Cardiac fibroblast (primary cell): ENCODE data around the gene C19orf67.
A peak's percentile ranks its signal among the peaks of the same experiment; 100 is the strongest.

Experiments
- DNase-seq, 2 donors: peaks; one replicate each; pipeline versions ENCODE4 v3.0.0 to v3.0.0-alpha.2; 2010; ENCODE audit warnings: low read depth in 2 of 2
- H3K4me3 ChIP-seq, 2 donors: replicated peaks in 1 of 2; 1 replicate in 1 of 2; 2 replicates in 1 of 2; pipeline ENCODE4 v1.5.1; 2011; ENCODE audit warnings: low read depth in 2 of 2, low read length in 2 of 2, mild to moderate bottlenecking in 2 of 2, moderate library complexity in 1 of 2
- TF ChIP-seq, protein P1 (sequence below): IDR thresholded peaks from one replicate; pipeline ENCODE4 v1.5.1; 2011; ENCODE audit warnings: low read depth, mild to moderate bottlenecking, low read length, inconsistent platforms

Gene C19orf67

GRCh38 chr19:14093117-14093823 lies 7.7 kb upstream of the C19orf67 start:
- DNase-seq, result no peak
- TF ChIP-seq, protein P1, sequence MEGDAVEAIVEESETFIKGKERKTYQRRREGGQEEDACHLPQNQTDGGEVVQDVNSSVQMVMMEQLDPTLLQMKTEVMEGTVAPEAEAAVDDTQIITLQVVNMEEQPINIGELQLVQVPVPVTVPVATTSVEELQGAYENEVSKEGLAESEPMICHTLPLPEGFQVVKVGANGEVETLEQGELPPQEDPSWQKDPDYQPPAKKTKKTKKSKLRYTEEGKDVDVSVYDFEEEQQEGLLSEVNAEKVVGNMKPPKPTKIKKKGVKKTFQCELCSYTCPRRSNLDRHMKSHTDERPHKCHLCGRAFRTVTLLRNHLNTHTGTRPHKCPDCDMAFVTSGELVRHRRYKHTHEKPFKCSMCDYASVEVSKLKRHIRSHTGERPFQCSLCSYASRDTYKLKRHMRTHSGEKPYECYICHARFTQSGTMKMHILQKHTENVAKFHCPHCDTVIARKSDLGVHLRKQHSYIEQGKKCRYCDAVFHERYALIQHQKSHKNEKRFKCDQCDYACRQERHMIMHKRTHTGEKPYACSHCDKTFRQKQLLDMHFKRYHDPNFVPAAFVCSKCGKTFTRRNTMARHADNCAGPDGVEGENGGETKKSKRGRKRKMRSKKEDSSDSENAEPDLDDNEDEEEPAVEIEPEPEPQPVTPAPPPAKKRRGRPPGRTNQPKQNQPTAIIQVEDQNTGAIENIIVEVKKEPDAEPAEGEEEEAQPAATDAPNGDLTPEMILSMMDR, result no peak
- no peak overlapping the region for H3K4me3 ChIP-seq

DNA sequence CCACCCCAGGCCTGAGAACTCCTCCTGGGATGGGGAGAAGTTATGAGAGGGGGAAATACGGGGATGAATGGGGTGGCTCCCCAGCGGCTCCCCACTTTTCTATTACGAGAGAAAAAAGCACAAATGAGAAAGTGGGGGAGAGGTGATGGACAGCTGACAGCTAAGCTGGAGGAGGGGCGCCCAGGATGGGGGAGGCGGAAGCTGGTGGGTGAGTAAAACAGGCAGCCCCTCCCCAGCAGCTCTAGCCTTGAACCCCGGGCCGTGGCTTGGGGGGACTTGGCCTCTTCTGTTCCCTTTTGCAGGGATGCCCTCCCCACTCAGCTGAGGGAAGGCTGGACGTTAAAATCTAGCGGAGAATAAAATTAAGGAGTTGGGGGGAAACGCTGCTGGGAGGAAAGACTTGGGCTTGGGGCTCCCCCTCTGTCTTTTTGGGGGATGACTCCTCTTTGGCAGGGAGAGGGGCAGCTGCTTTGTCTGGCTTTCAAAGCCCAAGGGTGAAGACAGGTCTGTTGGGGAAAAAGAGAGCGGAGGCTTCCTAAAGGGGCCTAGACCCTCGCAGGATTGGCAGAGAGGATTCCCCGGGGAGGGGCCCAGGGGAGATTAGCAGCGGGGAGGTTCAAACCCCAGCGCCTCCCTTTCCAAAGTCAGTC lies 6.4 kb upstream of the C19orf67 start:
- no peak for DNase-seq
- TF ChIP-seq, protein P1, result no peak
- peak overlapping the region; percentile 68 to 79 for H3K4me3 ChIP-seq

DNA sequence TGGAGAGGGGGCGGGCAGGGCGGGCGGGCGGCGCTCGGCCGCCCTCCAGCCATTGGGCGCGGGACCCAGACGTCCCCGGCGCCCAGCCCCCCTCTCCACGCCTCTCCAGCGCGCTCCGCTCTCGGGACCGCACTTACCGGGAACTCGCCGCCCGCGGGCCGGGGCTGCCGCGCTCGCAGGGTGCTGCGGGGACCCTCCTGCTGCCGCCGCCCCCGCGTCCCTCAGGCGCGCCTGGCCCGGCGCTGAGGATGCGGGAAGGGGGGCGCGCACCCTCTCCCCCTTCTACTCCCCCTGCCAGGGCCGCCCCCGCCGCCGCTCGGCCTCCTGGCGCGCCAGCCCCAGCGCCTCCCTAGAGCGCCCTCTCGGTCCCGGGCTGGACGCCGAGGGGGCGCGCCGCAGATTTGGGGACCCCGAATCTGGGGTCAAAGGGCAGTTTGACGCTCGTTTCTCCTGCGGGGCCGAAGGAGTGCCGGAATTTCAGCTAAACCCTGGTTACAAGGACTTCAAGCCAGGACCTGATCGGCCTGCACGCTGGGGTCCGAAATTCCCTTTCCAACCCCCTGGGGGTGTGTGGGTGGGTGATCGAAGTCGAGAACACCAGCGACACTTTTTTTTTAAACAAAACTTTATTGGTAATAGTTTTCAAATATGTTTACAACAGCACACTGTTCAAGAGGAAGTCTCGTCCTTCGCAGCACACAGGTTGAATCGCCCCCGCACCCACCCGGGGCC lies 5.7 kb upstream of the C19orf67 start:
- H3K4me3 ChIP-seq, result peak overlapping the region; percentile 68 to 79
- peak; percentile 64 to 71 for DNase-seq
- TF ChIP-seq, protein P1, result peak; percentile 15

DNA sequence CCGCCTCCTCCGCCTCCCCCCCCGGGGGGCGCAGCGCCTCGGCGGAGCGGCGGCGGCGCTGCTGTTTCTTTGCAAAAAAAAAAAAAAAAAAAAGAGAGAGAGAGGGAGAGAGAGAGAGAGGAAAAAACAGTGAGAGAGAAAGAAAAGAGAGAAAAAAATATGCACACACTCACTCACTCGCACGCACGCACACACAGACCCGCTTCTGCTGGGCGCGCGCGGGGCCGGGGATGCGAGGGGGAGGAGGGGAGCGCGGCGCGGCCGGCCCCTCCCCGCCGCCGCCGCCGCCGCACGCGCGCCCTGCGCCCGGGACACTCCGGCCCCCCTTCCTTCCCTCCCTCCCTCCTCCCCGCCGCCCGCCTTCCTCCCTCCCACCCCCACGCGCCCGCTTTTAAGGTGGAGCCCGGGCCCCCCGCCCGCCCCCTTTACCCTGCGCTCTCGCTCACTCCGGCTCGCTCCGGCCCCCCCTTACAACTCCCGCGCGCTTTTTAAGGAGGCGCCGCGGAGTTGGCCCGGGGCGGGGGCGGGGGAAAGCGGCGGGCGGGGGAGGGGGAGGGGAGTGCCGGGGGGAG lies 5.0 kb upstream of the C19orf67 start, which contains the start of gene SAMD1:
SAMD1 (minus strand) TSS at position 243 of the 572 bp plus-strand sequence.
- TF ChIP-seq, protein P1, result no peak
- peak; percentile 88 to 97 for DNase-seq
- H3K4me3 ChIP-seq, result peak within 1 kb of the TSS; percentile 68 to 79

GRCh38 chr19:14089662-14090508 lies 4.3 kb upstream of the C19orf67 start:
- TF ChIP-seq, protein P1, result no peak
- DNase-seq, result peak; percentile 65 to 68
- H3K4me3 ChIP-seq, result peak overlapping the region; percentile 46 to 68

DNA sequence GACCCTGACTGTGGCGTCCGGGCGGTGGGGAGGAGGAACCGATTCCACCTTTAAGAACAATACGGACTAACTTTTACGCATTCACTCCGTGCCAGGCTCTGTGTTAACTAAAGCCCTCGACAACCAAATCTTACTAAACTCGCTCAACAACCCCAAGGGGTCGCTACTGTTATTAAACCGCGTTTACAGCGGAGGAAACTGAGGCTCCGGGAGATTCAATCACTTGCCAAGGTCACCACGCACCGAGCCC lies 3.8 kb upstream of the C19orf67 start:
- DNase-seq, result peak; percentile 40 to 43

More for the DNA sequence above, 3.8 kb upstream of the C19orf67 start:
- TF ChIP-seq, protein P1, result no peak
- H3K4me3 ChIP-seq, result peak overlapping the region; percentile 46 to 68
